Measurements from ENCODE around the gene MPC1L. TPM values are rescaled to one million over a fixed set of nuclear protein-coding genes. Genes with fewer than 3 reads are reported as not detected.

Gene MPC1L
- total RNA-seq, 4 donors from 2014 or later = not detected

GRCh38 chrX:40653535-40653934 is 30.3 kb downstream of the MPC1L start:
- H3K4me3 ChIP-seq (ENCODE audit: low read depth, poor library complexity, severe bottlenecking) = no peak overlapping the region
- intact Hi-C loops (cut with DNase I; ENCODE audit: low total_unique reads) = loop anchor here (10.0 kb wide), 1 partner anchor 461 kb away; no protein-coding TSS in a partner anchor

GRCh38 chrX:40660381-40660780 is 37.2 kb downstream of the MPC1L start:
- no peak overlapping the region for H3K4me3 ChIP-seq (ENCODE audit: low read depth, poor library complexity, severe bottlenecking)
- WGBS, 2 donors = 91 to 92% methylated on average over 5 of the region's 5 CpGs
- intact Hi-C loops (cut with DNase I; ENCODE audit: low total_unique reads) = no loop called here
- no peak for TF ChIP-seq CTCF (IDR thresholded peaks at IDR 0.05)
- TF ChIP-seq POLR2A (IDR thresholded peaks at IDR 0.05) = no peak
- no peak for DNase-seq (ENCODE audit: low spot score in 2 of 2)

More at GRCh38 chrX:40653535-40653934, 30.3 kb downstream of the MPC1L start:
- no peak for DNase-seq (ENCODE audit: low spot score in 2 of 2)
- WGBS, 2 donors = 66 to 88% methylated on average over 2 of the region's 2 CpGs
- TF ChIP-seq POLR2A (IDR thresholded peaks at IDR 0.05) (no peak), CTCF (IDR thresholded peaks at IDR 0.05) (no peak)

- 90 to 96% methylated on average over 2 of the region's 2 CpGs for WGBS, 2 donors
- H3K4me3 ChIP-seq (ENCODE audit: low read depth, poor library complexity, severe bottlenecking) = no peak overlapping the region
These were observed 38.3 kb downstream of the MPC1L start for GRCh38 chrX:40661489-40661888.

GRCh38 chrX:40663078-40663740 is 40.0 kb downstream of the MPC1L start:
- DNase-seq (ENCODE audit: low spot score in 2 of 2) = no peak
- intact Hi-C loops (cut with DNase I; ENCODE audit: low total_unique reads) = no loop called here
- WGBS, 2 donors = 74 to 98% methylated on average over 3 of the region's 3 CpGs
- H3K4me3 ChIP-seq (ENCODE audit: low read depth, poor library complexity, severe bottlenecking) = no peak overlapping the region
- no peak for TF ChIP-seq CTCF (IDR thresholded peaks at IDR 0.05)
- no peak for TF ChIP-seq POLR2A (IDR thresholded peaks at IDR 0.05)

More at GRCh38 chrX:40661489-40661888, 38.3 kb downstream of the MPC1L start:
- intact Hi-C loops (cut with DNase I; ENCODE audit: low total_unique reads) = no loop called here
- DNase-seq (ENCODE audit: low spot score in 2 of 2) = no peak
- TF ChIP-seq POLR2A (IDR thresholded peaks at IDR 0.05) (no peak), CTCF (IDR thresholded peaks at IDR 0.05) (no peak)

GRCh38 chrX:40663880-40664630 is 40.8 kb downstream of the MPC1L start:
- no peak for DNase-seq (ENCODE audit: low spot score in 2 of 2)
- TF ChIP-seq POLR2A (IDR thresholded peaks at IDR 0.05) (no peak), CTCF (IDR thresholded peaks at IDR 0.05) (no peak)
- WGBS, 2 donors = 42 to 59% methylated on average over 6 of the region's 6 CpGs
- intact Hi-C loops (cut with DNase I; ENCODE audit: low total_unique reads) = no loop called here
- no peak overlapping the region for H3K4me3 ChIP-seq (ENCODE audit: low read depth, poor library complexity, severe bottlenecking)

All from lower leg skin (tissue), 4 donors.